ENCODE results near the gene OR13J1. TPM values are rescaled to one million over a fixed set of nuclear protein-coding genes. Genes with fewer than 3 reads are reported as not detected.
A peak's percentile ranks its signal among the peaks of the same experiment; 100 is the strongest.

OR13J1 gene
- total RNA-seq, 1 donor from 2014 or later, result not detected

DNA sequence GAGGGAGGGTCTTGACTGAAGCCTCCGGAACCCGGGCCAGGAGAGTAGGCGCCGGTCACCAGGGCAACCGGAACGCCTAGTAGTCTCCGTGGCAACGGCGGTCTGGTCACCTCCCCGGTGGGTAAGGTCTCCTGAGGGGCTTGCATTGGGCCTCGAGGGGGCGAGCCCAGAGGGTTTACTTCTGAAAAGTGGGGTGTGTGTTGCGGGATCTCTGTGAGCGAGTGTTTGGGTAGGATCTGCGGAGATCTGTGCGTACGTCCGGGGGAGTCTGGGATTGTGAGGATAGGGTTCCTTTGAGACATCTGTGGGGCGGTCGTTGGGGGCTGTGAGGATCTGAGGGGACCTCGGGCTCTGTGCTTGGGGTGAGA is 41.5 kb downstream of the OR13J1 start, which contains the start of gene FAM221B:
TSS of gene FAM221B (minus strand) at position 17 of the 368 bp plus-strand sequence. CDS start 2,571 bp downstream, outside the sequence.
- Histone ChIP-seq H3K36me3 (no peaks in the 10 kb centered on the region), H3K4me1 (peaks cover 32% of the 10 kb centered on the region), H3K27me3 (ENCODE audit: low read depth) (no peaks in the 10 kb centered on the region), H3K4me3 (peak within 1 kb of the TSS; percentile 72), H3K27ac (peak within 1 kb of the TSS; percentile 92), H3K9me3 (no peaks in the 10 kb centered on the region)
- TF ChIP-seq, protein P1, sequence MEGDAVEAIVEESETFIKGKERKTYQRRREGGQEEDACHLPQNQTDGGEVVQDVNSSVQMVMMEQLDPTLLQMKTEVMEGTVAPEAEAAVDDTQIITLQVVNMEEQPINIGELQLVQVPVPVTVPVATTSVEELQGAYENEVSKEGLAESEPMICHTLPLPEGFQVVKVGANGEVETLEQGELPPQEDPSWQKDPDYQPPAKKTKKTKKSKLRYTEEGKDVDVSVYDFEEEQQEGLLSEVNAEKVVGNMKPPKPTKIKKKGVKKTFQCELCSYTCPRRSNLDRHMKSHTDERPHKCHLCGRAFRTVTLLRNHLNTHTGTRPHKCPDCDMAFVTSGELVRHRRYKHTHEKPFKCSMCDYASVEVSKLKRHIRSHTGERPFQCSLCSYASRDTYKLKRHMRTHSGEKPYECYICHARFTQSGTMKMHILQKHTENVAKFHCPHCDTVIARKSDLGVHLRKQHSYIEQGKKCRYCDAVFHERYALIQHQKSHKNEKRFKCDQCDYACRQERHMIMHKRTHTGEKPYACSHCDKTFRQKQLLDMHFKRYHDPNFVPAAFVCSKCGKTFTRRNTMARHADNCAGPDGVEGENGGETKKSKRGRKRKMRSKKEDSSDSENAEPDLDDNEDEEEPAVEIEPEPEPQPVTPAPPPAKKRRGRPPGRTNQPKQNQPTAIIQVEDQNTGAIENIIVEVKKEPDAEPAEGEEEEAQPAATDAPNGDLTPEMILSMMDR (IDR thresholded peaks at IDR 0.05), result no peak
- ATAC-seq (peak in 1 of 2 donors; percentile 5), DNase-seq (peak; percentile 67)
- intact Hi-C loops (cut with DNase I), result no loop called here

DNA sequence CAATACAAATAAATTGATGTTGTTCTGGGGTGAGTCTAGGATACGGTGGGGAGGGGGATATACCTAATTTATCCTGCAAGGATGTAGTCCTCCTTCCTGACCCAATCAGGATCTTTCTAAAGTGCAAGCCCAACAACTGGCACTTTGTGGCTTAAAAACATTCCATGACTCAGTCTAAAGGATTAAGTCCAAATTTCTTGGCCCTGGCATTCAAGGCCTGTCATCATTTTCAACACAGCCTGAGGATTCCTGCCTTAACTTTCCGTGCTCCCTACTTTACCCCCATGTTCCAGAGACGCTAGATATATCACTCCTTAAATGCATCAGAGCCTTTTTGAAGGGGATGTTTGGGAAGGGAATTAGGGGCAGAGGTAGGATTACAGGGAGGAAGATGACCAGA is 42.7 kb downstream of the OR13J1 start:
- H3K36me3 ChIP-seq, result no peaks in the 10 kb centered on the region
- no peaks in the 10 kb centered on the region for H3K27me3 ChIP-seq (ENCODE audit: low read depth)
- no peaks in the 10 kb centered on the region for H3K9me3 ChIP-seq
- no peak overlapping the region for H3K4me3 ChIP-seq
- ATAC-seq (no peak), DNase-seq (no peak)
- TF ChIP-seq, protein P1 (IDR thresholded peaks at IDR 0.05), result no peak
- peaks cover 23% of the 10 kb centered on the region for H3K4me1 ChIP-seq
- intact Hi-C loops (cut with DNase I), result no loop called here
- H3K27ac ChIP-seq, result no peak overlapping the region

DNA sequence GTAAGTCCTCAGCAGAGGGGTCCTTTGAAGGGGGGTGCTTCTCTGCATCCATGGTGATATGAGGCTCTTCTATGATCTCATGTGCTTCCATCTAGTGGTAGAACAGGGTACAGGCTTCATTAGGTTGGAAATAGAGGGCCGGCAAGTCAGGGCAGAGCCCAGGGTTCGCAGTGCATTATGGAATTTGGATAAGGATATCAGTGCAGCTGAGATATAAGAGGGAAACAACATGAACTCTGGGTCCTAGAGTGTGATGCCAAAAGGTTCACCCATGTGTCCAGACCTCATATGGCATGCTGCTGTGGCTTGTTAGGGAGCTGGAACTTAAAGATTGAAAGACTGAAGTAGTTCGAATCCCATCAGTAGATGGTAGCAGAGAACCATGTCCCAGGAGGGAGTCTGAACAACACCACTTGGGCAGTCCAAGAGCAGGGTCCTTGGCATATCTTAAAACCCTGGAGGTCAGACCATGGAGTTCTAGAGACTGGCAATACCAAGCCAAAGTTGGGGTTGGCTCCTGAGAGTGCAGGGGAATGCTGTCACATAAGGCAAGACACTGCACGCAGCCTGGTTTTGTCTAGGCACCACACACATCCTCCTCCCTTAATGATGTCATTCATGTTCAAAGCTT is 44.0 kb downstream of the OR13J1 start:
- TF ChIP-seq, protein P1 (IDR thresholded peaks at IDR 0.05), result peak; percentile 85
- H3K4me1 ChIP-seq, result peaks cover 23% of the 10 kb centered on the region
- intact Hi-C loops (cut with DNase I), result no loop called here
- peak; percentile 63 to 68 for ATAC-seq
- no peak for DNase-seq
- H3K27ac ChIP-seq, result no peak overlapping the region
- no peaks in the 10 kb centered on the region for H3K27me3 ChIP-seq (ENCODE audit: low read depth)
- no peaks in the 10 kb centered on the region for H3K9me3 ChIP-seq
- no peak overlapping the region for H3K4me3 ChIP-seq
- H3K36me3 ChIP-seq, result no peaks in the 10 kb centered on the region

DNA sequence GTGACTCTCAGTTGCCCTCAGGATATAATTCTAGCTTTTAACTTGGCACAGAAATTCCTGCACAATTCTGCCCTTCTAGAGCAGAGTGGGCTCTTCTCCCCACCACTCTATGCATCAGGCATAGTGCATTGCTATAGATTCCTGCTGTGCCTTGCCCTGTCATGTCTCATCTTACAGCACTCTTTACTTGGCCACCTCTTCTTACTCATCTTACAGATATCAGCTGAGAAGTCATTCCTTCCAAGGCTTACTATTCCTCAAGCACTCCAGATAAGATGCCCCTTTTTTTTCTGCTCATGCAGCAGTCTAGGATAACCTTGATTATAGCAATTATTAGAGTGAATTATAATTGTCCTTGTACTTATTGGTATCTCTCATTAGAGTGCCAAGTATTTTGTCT is 47.3 kb downstream of the OR13J1 start:
- Histone ChIP-seq H3K36me3 (no peaks in the 10 kb centered on the region), H3K4me1 (peaks cover 3% of the 10 kb centered on the region), H3K27me3 (ENCODE audit: low read depth) (no peaks in the 10 kb centered on the region), H3K4me3 (no peak overlapping the region), H3K9me3 (no peaks in the 10 kb centered on the region), H3K27ac (no peak overlapping the region)
- DNase-seq, result no peak
- ATAC-seq, result no peak
- TF ChIP-seq, protein P1 (IDR thresholded peaks at IDR 0.05), result no peak
- intact Hi-C loops (cut with DNase I), result no loop called here

DNA sequence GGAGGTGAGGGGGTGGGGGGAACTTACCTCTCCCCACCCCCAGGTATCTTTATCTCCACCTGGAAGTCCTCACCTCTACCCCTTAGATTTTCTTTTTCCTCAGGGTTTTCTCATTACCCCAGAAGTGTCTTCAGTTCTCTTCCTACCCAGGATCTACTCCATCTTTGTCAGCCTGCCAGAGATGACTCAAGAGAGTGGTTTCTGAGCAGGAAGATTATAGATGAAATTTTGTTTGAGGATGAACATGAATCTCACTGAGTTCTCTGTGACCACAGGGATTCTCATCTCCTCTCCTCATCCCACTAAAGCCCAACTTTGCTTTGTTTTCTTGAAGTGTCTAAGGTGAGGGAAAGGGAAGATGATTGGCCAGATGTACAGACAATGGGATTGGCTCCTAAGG is 50.1 kb downstream of the OR13J1 start:
- H3K27ac ChIP-seq, result no peak overlapping the region
- intact Hi-C loops (cut with DNase I), result no loop called here
- DNase-seq, result no peak
- TF ChIP-seq, protein P1 (IDR thresholded peaks at IDR 0.05), result no peak
- no peaks in the 10 kb centered on the region for H3K27me3 ChIP-seq (ENCODE audit: low read depth)
- no peaks in the 10 kb centered on the region for H3K9me3 ChIP-seq
- H3K36me3 ChIP-seq, result no peaks in the 10 kb centered on the region
- H3K4me3 ChIP-seq, result no peak overlapping the region
- H3K4me1 ChIP-seq, result no peaks in the 10 kb centered on the region
- ATAC-seq, result no peak

Other genes starting within 250 kb of the OR13J1 start
- 1.5 TPM for gene SIT1, start 219.5 kb downstream of the OR13J1 start, total RNA-seq
- 24,340 TPM for gene RMRP, start 212.4 kb downstream of the OR13J1 start, total RNA-seq
- gene CCDC107, start 212.1 kb downstream of the OR13J1 start, total RNA-seq, result 28.9 TPM
- gene ARHGEF39, start 205.2 kb downstream of the OR13J1 start, total RNA-seq, result 1.2 TPM
- not detected for gene CA9, start 196.5 kb downstream of the OR13J1 start, total RNA-seq
- 110 TPM for gene TPM2, start 180.5 kb downstream of the OR13J1 start, total RNA-seq
- gene TLN1, start 138.2 kb downstream of the OR13J1 start, total RNA-seq, result 406 TPM
- 28.1 TPM for gene CREB3, start 137.7 kb downstream of the OR13J1 start, total RNA-seq
- 68.0 TPM for gene GBA2, start 121.2 kb downstream of the OR13J1 start, total RNA-seq
- gene RGP1, start 121.1 kb downstream of the OR13J1 start, total RNA-seq, result 29.6 TPM
- gene MSMP, start 116.1 kb downstream of the OR13J1 start, total RNA-seq, result not detected
- 20.6 TPM for gene NPR2, start 78.8 kb downstream of the OR13J1 start, total RNA-seq
- 13.3 TPM for gene SPAG8, start 58.1 kb downstream of the OR13J1 start, total RNA-seq
- 32.6 TPM for gene HINT2, start 55.4 kb downstream of the OR13J1 start, total RNA-seq
- 0.32 TPM for gene FAM221B, start 41.7 kb downstream of the OR13J1 start, total RNA-seq
- 12.6 TPM for gene TMEM8B, start 41.2 kb downstream of the OR13J1 start, total RNA-seq
- gene HRCT1, start 35.8 kb upstream of the OR13J1 start, total RNA-seq, result 8.7 TPM
- 11.9 TPM for gene SPAAR, start 39.1 kb upstream of the OR13J1 start, total RNA-seq
- gene OR2S2, start 87.8 kb upstream of the OR13J1 start, total RNA-seq, result not detected
- gene RECK, start 166.5 kb upstream of the OR13J1 start, total RNA-seq, result 15.2 TPM

All from lower lobe of right lung (tissue), 2 donors.